Right renal pelvis (tissue), 4 donors: ENCODE results near the gene CENPV. TPM values are rescaled to one million over a fixed set of nuclear protein-coding genes. Genes with fewer than 3 reads are reported as not detected.
"Not testable (repeated sequence)": the region's sequence is repeated elsewhere in the genome, so short reads cannot be mapped to it uniquely, and the experiment has no call there.

Source experiments
- DNase-seq, 4 donors: peaks; one replicate each; pipeline ENCODE4 v3.0.0-alpha.2; 2013; ENCODE audit warnings: low read depth in 4 of 4, low spot score in 3 of 4, missing footprints in 1 of 4
- polyA plus RNA-seq, 4 donors: library from polyadenylated mRNA; unstranded; fragments of 120-200 nt; gene quantifications; one replicate each; pipeline ENCODE4 v1.2.1, GENCODE V29; 2013; ENCODE audit not compliant: insufficient read length in 4 of 4

Gene CENPV
- polyA plus RNA-seq, 4 donors = 63.2 to 81.7 (median 76.4) TPM

GRCh38 chr17:16319969-16320368, 33.3 kb downstream of the CENPV start:
- DNase-seq = no peak

- no peak for DNase-seq
Observed at GRCh38 chr17:16314859-16315258, 38.4 kb downstream of the CENPV start.

DNA sequence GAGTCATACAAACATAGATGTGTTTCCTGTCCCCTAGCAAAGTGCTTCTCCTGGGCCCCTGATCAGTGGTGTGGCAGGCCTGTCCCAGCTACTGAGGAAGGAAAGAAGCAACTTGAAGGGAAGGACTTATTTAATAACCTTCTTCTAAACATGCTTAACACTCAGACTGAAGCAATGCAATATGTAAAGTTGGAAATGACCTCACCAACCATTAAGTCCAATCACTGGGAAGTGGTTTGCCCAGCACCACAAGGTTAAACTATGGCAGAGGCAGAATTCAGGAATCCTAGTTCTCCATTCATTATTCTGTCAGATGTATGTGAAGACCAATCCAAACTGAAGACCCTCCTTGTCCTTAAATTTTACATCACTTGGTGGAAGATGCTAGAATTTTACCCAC, 39.1 kb downstream of the CENPV start:
- DNase-seq = no peak

DNA sequence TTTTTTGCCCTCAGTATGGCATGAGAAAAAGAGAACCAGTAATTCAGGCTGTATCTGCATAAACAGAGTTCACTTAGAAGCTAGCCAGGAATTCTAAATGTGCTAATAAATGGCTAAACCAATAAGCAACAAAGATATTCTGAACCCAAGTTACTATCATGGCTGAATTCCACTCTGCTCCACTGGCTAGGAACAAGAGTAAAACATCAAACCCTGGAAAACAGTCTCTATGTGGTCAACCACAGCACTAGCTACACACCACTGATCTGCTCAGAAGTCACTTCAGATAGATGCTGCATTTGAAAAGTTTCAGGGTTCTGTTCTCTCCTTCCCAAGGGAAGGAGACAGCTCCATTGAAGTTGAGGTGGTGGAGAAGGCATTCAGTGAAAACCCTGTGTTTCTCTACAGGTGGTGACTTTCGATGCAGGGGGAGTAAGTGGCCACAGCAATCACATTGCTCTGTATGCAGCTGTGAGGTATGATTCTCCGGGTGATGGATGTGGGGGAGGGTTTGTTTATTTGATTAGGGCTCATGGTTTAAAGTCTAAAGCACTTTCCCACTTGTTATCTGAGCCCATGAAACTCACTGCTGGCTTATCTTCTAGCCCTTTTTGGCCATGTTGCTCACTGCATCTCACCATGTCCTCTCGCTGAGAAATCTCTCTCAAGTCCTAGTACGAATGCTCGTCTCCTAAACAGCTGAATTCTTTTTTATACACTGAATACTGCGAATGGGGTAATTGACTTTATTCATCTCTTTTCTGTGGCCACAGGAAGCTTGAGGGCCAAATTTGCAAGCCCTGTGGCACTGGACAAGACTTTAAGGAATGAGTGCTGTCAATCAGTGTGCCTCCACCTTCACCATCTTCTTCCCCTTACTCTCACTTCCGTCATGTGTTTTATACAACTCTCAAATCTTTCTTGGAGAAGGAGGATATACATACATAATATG, 39.9 kb downstream of the CENPV start:
- no peak for DNase-seq

DNA sequence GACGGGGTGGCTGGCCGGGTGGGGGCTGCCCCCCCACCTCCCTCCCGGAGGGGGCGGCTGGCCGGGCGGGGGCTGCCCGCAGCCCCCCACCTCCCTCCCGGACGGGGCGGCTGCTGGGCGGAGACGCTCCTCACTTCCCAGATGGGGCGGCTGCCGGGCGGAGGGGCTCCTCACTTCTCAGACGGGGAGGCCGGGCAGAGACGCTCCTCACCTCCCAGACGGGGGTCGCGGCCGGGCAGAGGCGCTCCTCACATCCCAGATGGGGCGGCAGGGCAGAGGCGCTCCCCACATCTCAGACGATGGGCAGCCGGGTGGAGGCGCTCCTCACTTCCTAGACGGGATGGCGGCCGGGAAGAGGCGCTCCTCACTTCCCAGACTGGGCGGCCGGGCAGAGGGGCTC, 41.2 kb downstream of the CENPV start:
- DNase-seq = not testable (repeated sequence)

DNA sequence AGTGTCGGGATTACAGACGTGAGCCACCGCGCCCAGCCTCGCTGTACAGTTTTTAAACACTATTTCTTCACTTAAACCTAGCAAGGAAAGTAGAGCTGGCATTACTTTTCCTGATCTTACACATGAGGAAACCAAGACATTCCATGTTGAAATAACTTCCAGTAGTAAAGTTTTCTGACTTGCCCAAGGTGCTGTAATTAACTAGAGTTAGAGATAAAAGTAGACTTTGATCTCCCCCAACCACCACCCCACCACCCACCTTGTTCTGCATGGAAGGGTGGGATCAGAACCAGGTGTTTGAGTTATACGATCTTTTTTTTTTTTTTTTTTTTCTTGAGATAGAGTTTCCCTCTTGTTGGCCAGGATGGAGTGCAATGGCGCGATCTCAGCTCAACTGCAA, 47.1 kb downstream of the CENPV start:
- DNase-seq = no peak

DNA sequence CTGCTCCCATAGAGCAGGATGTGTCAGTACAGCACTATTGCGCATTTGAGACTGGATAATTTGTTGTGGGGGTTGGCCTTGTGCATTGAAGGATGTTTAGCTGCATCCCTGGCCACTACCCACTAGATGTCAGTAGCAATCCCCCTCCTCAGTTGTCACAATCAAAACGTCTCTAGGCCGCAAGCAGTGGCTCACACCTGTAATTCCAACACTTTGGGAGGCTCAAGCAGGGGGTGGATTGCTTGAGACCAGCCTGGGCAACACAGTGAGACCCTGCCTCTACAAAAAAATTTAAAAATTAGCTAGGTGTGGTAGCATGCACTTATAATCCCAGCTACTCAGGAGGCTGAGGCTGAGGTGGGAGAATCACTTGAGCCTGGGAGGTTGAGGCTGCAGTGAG, 48.4 kb downstream of the CENPV start:
- DNase-seq = no peak

- DNase-seq = no peak
Observed at GRCh38 chr17:16302856-16303255, 50.4 kb downstream of the CENPV start.

DNA sequence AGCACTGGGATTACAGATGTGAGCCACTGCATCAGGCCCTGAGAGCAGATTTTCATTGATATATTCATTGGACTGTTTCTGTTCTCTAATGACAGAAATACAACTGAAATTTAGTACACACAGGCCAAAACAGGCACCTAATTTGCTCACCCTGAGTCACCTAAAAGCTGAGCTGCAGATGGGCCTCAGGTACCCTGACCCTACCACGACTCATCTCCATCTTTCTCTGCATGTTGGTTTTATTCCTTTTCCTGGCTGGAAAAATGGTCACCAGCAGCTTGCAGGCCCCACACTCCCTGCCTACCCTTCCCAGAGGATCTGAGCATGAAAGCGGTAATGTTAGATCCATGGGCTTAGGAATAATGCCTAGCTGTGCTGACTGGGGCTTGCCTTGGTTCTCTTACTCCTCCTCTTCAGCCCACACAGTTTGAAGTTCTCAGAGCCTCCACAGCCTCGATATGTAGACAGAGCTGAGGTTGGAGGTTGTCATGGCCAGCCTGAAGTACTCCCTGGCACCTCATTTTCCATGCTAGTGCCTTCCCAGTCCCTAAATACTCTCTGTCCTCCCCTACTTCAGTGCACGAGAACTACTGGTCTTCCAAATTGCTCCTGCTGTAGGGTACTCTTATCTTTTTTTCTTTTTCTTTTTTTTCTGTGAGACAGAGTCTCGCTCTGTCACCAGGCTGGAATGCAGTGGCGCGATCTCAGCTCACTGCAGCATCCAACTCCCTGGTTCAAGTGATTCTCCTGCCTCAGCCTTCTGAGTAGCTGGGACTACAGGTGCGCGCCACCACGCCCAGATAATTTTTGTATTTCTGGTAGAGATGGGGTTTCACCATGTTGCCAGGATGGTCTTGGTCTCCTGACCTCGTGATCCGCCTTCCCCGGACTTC, 51.1 kb downstream of the CENPV start:
- DNase-seq = no peak

DNA sequence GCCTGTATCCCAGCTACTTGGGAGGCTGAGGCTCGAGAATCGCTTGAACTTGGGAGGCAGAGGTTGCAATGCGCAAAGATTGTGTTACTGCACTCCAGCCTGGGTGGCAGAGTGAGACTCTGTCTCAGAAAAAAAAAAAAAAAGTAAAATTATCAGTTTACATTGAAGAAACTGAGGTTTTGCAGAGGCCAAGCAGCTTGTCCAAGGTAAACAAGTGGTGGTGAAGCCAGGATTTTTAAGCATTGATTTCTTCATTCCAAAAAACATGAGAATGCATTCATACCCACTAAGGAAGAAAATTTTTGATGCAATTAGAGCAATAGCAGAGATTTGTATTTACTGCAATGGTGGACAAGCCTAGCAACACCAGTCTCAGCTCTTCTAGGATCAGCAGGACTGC, 52.7 kb downstream of the CENPV start:
- DNase-seq = no peak

GRCh38 chr17:16298140-16298662, 55.1 kb downstream of the CENPV start:
- no peak for DNase-seq

- no peak for DNase-seq
Observed at GRCh38 chr17:16297367-16298139, 55.7 kb downstream of the CENPV start.

DNA sequence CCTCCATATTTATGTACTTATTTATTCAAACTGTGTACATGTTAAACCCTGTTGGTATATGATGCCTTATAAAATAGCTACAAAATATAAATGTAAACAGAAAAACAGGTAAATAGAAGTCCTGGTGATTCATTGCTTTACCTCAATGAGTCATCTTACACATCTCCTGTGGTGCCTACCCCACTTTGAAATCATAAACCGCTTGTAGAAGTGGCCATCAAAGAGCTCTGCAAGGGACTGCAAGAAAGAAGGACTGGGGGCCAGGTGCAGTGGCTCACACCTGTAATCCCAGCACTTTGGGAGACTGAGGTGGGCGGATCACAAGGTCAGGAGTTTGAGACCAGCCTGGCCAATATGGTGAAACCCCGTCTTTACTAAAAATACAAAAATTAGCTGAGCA, 57.2 kb downstream of the CENPV start:
- DNase-seq = not testable (repeated sequence)

GRCh38 chr17:16294560-16294959, 58.7 kb downstream of the CENPV start:
- DNase-seq = no peak

DNA sequence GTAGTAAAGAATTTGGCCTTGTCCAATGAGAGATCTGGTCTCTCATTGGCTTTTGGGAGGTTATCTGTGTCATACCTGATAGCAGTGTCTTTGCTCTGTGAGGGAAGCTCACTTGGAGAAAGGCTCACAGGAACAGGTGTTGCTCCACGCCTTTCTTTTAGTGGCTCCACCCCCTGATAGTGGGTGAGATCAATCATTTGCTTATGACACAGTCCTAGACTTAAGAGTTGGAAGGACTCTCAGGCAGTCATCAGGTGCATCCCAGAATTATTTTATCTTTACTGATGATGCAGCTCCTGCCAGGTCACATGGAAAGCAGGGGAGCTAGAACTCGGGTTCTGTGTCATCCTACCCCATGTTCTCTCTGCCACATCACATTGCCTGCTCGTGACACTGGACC, 59.3 kb downstream of the CENPV start:
- no peak for DNase-seq

Other genes with a start within 250 kb of the CENPV start
- 100 to 1,000 TPM in 3 of 4 donors, 10 to 100 TPM in 1; 94.2 to 111 (median 108) TPM for gene NCOR1, start 137.9 kb downstream of the CENPV start, polyA plus RNA-seq
- 10 to 100 TPM; 23.6 to 28.9 (median 26.0) TPM for gene PIGL, start 136.3 kb downstream of the CENPV start, polyA plus RNA-seq
- gene UBB, start 27.6 kb upstream of the CENPV start, polyA plus RNA-seq = 1,000 to 10,000 TPM; 1,918 to 2,243 (median 2,152) TPM
- gene TRPV2, start 62.1 kb upstream of the CENPV start, polyA plus RNA-seq = 1 to 10 TPM; 2.3 to 3.6 (median 3.4) TPM
- gene LRRC75A, start 138.7 kb upstream of the CENPV start, polyA plus RNA-seq = 1 to 10 TPM; 3.7 to 5.2 (median 4.5) TPM
- 10 to 100 TPM; 10.2 to 13.2 (median 11.8) TPM for gene ZNF287, start 215.7 kb upstream of the CENPV start, polyA plus RNA-seq